Gastroesophageal sphincter (tissue), 3 donors: ENCODE results near the gene LRBA.

Source experiments
- POLR2A ChIP-seq, 2 donors: fragments of 450-650 bp; IDR thresholded peaks; one replicate each; pipeline ENCODE4 v1.6.1; 2017; ENCODE audit warnings: antibody characterized with exemption in 2 of 2, mild to moderate bottlenecking in 2 of 2, moderate library complexity in 1 of 2
- TF ChIP-seq, protein P1 (sequence below), 4 experiments: fragments of 200-600 bp in 2 of 4; fragments of 450-650 bp in 2 of 4; sonication (generic) in 1 of 4; IDR thresholded peaks; one replicate each; pipeline ENCODE4 v1.5.1; 2017 to 2019; ENCODE audit warnings: antibody characterized with exemption in 4 of 4, mild to moderate bottlenecking in 2 of 4, moderate library complexity in 2 of 4

DNA sequence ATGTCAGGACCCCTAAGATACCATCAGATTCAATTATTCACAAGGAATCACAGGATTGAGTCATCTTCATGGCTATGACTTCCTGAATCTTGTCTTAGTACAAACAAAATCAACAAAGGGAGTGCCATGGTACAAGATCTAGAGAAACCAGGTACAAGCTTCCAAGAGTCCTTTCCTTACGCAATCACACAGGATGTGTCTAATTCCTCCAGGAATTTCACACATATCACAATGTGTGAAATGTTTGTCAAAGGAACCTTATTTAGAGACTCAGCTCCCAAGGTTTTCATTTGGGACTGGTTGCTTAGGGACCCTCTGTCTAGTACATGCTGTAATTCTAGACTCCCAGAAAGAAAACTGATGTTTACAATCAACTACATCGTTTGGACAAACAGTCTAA, 350.1 kb downstream of the LRBA start:
- TF ChIP-seq, protein P1, sequence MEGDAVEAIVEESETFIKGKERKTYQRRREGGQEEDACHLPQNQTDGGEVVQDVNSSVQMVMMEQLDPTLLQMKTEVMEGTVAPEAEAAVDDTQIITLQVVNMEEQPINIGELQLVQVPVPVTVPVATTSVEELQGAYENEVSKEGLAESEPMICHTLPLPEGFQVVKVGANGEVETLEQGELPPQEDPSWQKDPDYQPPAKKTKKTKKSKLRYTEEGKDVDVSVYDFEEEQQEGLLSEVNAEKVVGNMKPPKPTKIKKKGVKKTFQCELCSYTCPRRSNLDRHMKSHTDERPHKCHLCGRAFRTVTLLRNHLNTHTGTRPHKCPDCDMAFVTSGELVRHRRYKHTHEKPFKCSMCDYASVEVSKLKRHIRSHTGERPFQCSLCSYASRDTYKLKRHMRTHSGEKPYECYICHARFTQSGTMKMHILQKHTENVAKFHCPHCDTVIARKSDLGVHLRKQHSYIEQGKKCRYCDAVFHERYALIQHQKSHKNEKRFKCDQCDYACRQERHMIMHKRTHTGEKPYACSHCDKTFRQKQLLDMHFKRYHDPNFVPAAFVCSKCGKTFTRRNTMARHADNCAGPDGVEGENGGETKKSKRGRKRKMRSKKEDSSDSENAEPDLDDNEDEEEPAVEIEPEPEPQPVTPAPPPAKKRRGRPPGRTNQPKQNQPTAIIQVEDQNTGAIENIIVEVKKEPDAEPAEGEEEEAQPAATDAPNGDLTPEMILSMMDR (IDR thresholded peaks at IDR 0.05), result no peak
- no peak for TF ChIP-seq POLR2A (IDR thresholded peaks at IDR 0.05)
